Measurements from ENCODE around the gene RACGAP1.

RACGAP1 gene

GRCh38 chr12:49941556-49942511 lies 83.5 kb downstream of the RACGAP1 start:
- no peak for DNase-seq (ENCODE audit: low read depth)

GRCh38 chr12:49939707-49940106 lies 85.6 kb downstream of the RACGAP1 start:
- Histone ChIP-seq H3K36me3 (ENCODE audit: control insufficient read depth, insufficient read depth, low read length, severe bottlenecking) (no peaks in the 10 kb centered on the region), H3K4me3 (ENCODE audit: low read length) (no peak overlapping the region), H3K4me1 (ENCODE audit: control insufficient read depth, insufficient read depth, low read length) (peaks cover 22% of the 10 kb centered on the region), H3K9me3 (ENCODE audit: control insufficient read depth, low read length) (no peaks in the 10 kb centered on the region), H3K27me3 (replicated peaks; ENCODE audit: control insufficient read depth, insufficient read depth, low read length) (no peaks in the 10 kb centered on the region), H3K9ac (ENCODE audit: low read length) (no peak overlapping the region)
- DNase-seq (ENCODE audit: low read depth) = no peak

More at GRCh38 chr12:49941556-49942511, 83.5 kb downstream of the RACGAP1 start:
- Histone ChIP-seq H3K9ac (ENCODE audit: low read length) (no peak overlapping the region), H3K27me3 (replicated peaks; ENCODE audit: control insufficient read depth, insufficient read depth, low read length) (no peaks in the 10 kb centered on the region), H3K4me1 (ENCODE audit: control insufficient read depth, insufficient read depth, low read length) (peaks cover 40% of the 10 kb centered on the region), H3K4me3 (ENCODE audit: low read length) (no peak overlapping the region), H3K36me3 (ENCODE audit: control insufficient read depth, insufficient read depth, low read length, severe bottlenecking) (no peaks in the 10 kb centered on the region), H3K9me3 (ENCODE audit: control insufficient read depth, low read length) (no peaks in the 10 kb centered on the region)

GRCh38 chr12:49939307-49939706 lies 86.0 kb downstream of the RACGAP1 start:
- no peak for DNase-seq (ENCODE audit: low read depth)
- H3K4me3 ChIP-seq (ENCODE audit: low read length) = no peak overlapping the region

More at GRCh38 chr12:49939307-49939706, 86.0 kb downstream of the RACGAP1 start:
- no peaks in the 10 kb centered on the region for H3K36me3 ChIP-seq (ENCODE audit: control insufficient read depth, insufficient read depth, low read length, severe bottlenecking)
- H3K9ac ChIP-seq (ENCODE audit: low read length) = no peak overlapping the region
- no peaks in the 10 kb centered on the region for H3K27me3 ChIP-seq (replicated peaks; ENCODE audit: control insufficient read depth, insufficient read depth, low read length)
- H3K4me1 ChIP-seq (ENCODE audit: control insufficient read depth, insufficient read depth, low read length) = peaks cover 19% of the 10 kb centered on the region
- H3K9me3 ChIP-seq (ENCODE audit: control insufficient read depth, low read length) = no peaks in the 10 kb centered on the region

All from adipocyte (in vitro differentiated cells).